ENCODE results near the gene GRID1. TPM values are rescaled to one million over a fixed set of nuclear protein-coding genes. Genes with fewer than 3 reads are reported as not detected.

Gene GRID1
- polyA plus RNA-seq, 1 donor (not counting 4 experiments of a cell fraction or from before 2014, with no cell fraction given) = 0.01 TPM

DNA sequence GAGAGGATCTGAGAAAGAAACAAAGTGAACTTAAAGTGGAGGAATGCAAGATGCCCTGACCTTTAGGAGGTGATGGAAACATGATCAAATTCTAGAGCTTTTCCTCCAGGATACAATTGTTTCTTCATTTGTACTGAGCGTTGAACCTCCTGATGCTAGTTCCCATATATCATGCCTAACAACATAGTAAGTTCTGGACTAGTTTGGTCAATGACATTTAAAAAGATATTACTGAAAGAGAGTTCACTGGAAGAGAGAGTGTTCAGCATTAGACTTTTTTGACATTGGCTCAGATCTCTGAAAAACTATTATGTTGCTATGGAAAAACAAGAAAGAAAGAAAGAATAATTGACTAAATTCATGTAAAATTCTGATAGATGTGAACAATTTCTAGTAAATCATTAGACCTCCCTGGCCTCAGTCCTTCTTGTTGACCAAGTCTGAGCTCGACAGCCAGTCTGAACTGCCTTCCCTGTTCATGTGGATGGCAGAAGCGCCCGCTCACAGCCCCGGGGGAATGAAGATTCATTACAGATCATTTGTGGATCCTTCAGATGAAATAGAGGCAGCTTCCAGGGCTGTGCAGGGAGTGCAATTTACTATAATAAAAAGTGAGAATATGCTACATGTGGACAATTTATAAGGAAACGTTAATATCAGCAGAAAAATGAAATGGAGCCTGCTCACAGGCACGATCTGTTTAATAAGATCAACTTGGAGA is 442.1 kb downstream of the GRID1 start:
- FAIRE-seq (no peak), DNase-seq (ENCODE audit: low read depth, low spot score) (no peak)
- no peaks in the 10 kb centered on the region for H3K79me2 ChIP-seq (ENCODE audit: control insufficient read depth, insufficient read depth, low read length)
- H3K9ac ChIP-seq (ENCODE audit: control insufficient read depth, extremely low read depth, insufficient read depth, low read length) = no peak overlapping the region
- no peaks in the 10 kb centered on the region for H4K20me1 ChIP-seq (ENCODE audit: control insufficient read depth, extremely low read depth, insufficient read depth, low read length)
- H3K4me2 ChIP-seq (ENCODE audit: control insufficient read depth, extremely low read depth, insufficient read depth, low read depth, low read length) = no peak overlapping the region
- no peaks in the 10 kb centered on the region for H3K36me3 ChIP-seq (ENCODE audit: control insufficient read depth in 2 of 2, extremely low read depth in 1 of 2, insufficient read depth in 2 of 2, low read length in 2 of 2)
- no peaks in the 10 kb centered on the region for H3K9me1 ChIP-seq (ENCODE audit: control insufficient read depth, extremely low read depth, insufficient read depth, low read length)
- peaks cover 6% of the 10 kb centered on the region for H3K4me1 ChIP-seq (ENCODE audit: control insufficient read depth, extremely low read depth, insufficient read depth, low read length)
- no peak overlapping the region for H3K4me3 ChIP-seq (ENCODE audit: control insufficient read depth in 2 of 3, extremely low read depth in 1 of 3, insufficient read depth in 2 of 3, low read depth in 1 of 3, low read length in 3 of 3)
- H3K9me3 ChIP-seq (ENCODE audit: control insufficient read depth, low read depth, low read length) = no peaks in the 10 kb centered on the region
- no peak overlapping the region for H2AFZ ChIP-seq (ENCODE audit: control insufficient read depth, low read length)
- H3K27me3 ChIP-seq (ENCODE audit: control insufficient read depth, extremely low read depth, insufficient read depth, low read length) = no peaks in the 10 kb centered on the region
- TF ChIP-seq EZH2 (IDR thresholded peaks at IDR 0.05; ENCODE audit: low read length) = no peak
- TF ChIP-seq CTCF (optimal IDR thresholded peaks at IDR 0.05 in 1 of 3, IDR thresholded peaks at IDR 0.05 in 1 of 3, conservative IDR thresholded peaks at IDR 0.05 in 1 of 3; ENCODE audit: extremely low read depth in 1 of 3, insufficient read depth in 2 of 3, low read length in 3 of 3) = no peak
- H3K27ac ChIP-seq (ENCODE audit: control insufficient read depth, insufficient read depth, low read length) = no peak overlapping the region
- dilution Hi-C loops (cut with MboI; ENCODE audit: extremely low pct_ligation_motif_present, low sequenced_read_pairs) = no loop called here

GRCh38 chr10:85922356-85923129 is 444.1 kb downstream of the GRID1 start:
- FAIRE-seq = no peak
- dilution Hi-C loops (cut with MboI; ENCODE audit: extremely low pct_ligation_motif_present, low sequenced_read_pairs) = no loop called here

More at GRCh38 chr10:85922356-85923129, 444.1 kb downstream of the GRID1 start:
- no peak for DNase-seq (ENCODE audit: low read depth, low spot score)
- Histone ChIP-seq H3K4me1 (ENCODE audit: control insufficient read depth, extremely low read depth, insufficient read depth, low read length) (no peaks in the 10 kb centered on the region), H3K27me3 (ENCODE audit: control insufficient read depth, extremely low read depth, insufficient read depth, low read length) (no peaks in the 10 kb centered on the region), H3K9me1 (ENCODE audit: control insufficient read depth, extremely low read depth, insufficient read depth, low read length) (no peaks in the 10 kb centered on the region), H2AFZ (ENCODE audit: control insufficient read depth, low read length) (no peak overlapping the region), H3K9ac (ENCODE audit: control insufficient read depth, extremely low read depth, insufficient read depth, low read length) (no peak overlapping the region), H3K4me2 (ENCODE audit: control insufficient read depth, extremely low read depth, insufficient read depth, low read depth, low read length) (no peak overlapping the region), H3K4me3 (ENCODE audit: control insufficient read depth in 2 of 3, extremely low read depth in 1 of 3, insufficient read depth in 2 of 3, low read depth in 1 of 3, low read length in 3 of 3) (no peak overlapping the region), H3K27ac (ENCODE audit: control insufficient read depth, insufficient read depth, low read length) (no peak overlapping the region), H3K36me3 (ENCODE audit: control insufficient read depth in 2 of 2, extremely low read depth in 1 of 2, insufficient read depth in 2 of 2, low read length in 2 of 2) (no peaks in the 10 kb centered on the region), H3K9me3 (ENCODE audit: control insufficient read depth, low read depth, low read length) (no peaks in the 10 kb centered on the region), H4K20me1 (ENCODE audit: control insufficient read depth, extremely low read depth, insufficient read depth, low read length) (no peaks in the 10 kb centered on the region), H3K79me2 (ENCODE audit: control insufficient read depth, insufficient read depth, low read length) (no peaks in the 10 kb centered on the region)
- no peak for TF ChIP-seq CTCF (optimal IDR thresholded peaks at IDR 0.05 in 1 of 3, IDR thresholded peaks at IDR 0.05 in 1 of 3, conservative IDR thresholded peaks at IDR 0.05 in 1 of 3; ENCODE audit: extremely low read depth in 1 of 3, insufficient read depth in 2 of 3, low read length in 3 of 3)
- TF ChIP-seq EZH2 (IDR thresholded peaks at IDR 0.05; ENCODE audit: low read length) = no peak
